H1 (cell line): ENCODE results near the gene CPA4. TPM values are rescaled to one million over a fixed set of nuclear protein-coding genes. Genes with fewer than 3 reads are reported as not detected.

Experiments
- CEBPB ChIP-seq: IDR thresholded peaks from 2 replicates; pipeline ENCODE4 v1.6.1; 2012; ENCODE audit warnings: low read depth, low read length
- JUN ChIP-seq: IDR thresholded peaks from 2 replicates; pipeline ENCODE4 v1.6.1; 2011; ENCODE audit warnings: low read depth, mild to moderate bottlenecking, improper control_type of control experiment, low read length
- MAFK ChIP-seq: IDR thresholded peaks from 2 replicates; pipeline ENCODE4 v1.6.1; 2012; ENCODE audit warnings: low read depth, mild to moderate bottlenecking, improper control_type of control experiment, low read length
- TAF1 ChIP-seq: IDR thresholded peaks from 2 replicates; pipeline ENCODE4 v1.6.1; 2011; ENCODE audit warnings: mild to moderate bottlenecking, low read depth, low read length
- polyA plus RNA-seq, 7 experiments: library from polyadenylated mRNA; depleted of rRNA in 3 of 7; stranded (reverse) in 5 of 7; unstranded in 2 of 7; fragments of >200 nt in 5 of 7; fragments of 200-250 nt in 2 of 7; gene quantifications; 1 replicate in 5 of 7; 2 replicates in 1 of 7; 4 replicates in 1 of 7; pipeline versions ENCODE4 v1.2.1 to v1.2.3, GENCODE V29; 2011 to 2013; ENCODE audit warnings: missing spikeins in 2 of 7, mixed read lengths in 2 of 7
- total RNA-seq: library from RNA; stranded (reverse); fragmentation: NEBNext Ultra II Directional; extraction: Animal tissue kit (Norgen Biotek cat#: 25700); gene quantifications from 2 replicates; pipeline ENCODE4 v1.2.1, GENCODE V29; 2021
- TF ChIP-seq, protein P1 (sequence below): IDR thresholded peaks from 2 replicates; pipeline ENCODE4 v1.6.1; 2011; ENCODE audit warnings: low read depth, mild to moderate bottlenecking, low read length; ENCODE audit not compliant: insufficient read depth
- TF ChIP-seq, protein P2 (sequence below), 3 experiments: IDR thresholded peaks; 1 replicate in 2 of 3; 2 replicates in 1 of 3; pipeline versions ENCODE4 v1.5.1 to v1.6.1; 2011; ENCODE audit warnings: low read length in 3 of 3, mild to moderate bottlenecking in 3 of 3, inconsistent platforms in 2 of 3, low read depth in 1 of 3, moderate library complexity in 1 of 3; ENCODE audit not compliant: insufficient read depth in 1 of 3; ENCODE audit errors: control extremely low read depth in 1 of 3

Gene CPA4
- total and polyA plus RNA-seq, 2 of the 8 experiments (the other 6 are each of a cell fraction or from before 2014, with no cell fraction given) = 0.03 TPM; not detected in 1

DNA sequence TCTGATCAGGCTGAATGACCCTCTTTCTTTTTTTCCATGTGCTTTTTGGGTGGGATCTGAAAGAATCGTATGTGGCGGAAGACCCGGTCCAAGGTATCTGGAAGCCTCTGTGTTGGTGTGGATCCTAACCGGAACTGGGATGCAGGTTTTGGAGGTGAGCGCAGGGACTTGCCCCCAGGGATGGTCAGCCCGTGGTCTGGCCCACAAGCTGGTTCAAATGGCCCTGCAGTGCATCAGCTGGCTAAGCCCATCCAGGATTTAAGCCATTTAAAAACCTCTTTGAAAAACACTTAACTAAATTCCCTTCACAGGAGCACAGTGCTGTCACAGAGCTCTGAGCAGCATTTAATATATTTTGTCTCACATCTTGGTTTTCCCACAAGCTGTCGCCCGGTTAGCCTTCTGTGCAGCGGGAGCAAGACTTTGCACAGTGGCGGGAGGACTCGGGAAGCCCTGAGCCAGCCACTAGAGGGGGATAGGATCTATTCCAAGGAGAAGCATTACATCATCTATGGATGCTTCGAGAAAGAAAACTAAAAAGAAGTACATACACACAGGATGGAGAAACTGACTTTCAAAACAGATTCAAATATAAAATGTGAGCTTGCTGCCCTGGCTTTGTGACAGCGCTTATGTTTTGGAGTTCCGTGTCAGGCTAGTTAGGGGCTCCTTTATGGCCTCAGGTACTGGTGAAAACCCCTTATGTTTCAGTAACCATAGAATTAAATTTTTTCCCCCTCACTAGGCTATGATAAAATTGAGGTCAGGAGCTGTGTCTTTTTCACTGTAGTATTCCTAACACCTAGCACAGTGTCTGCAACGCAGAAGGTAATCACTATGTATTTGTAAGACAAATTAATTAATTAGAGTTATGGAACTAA is 15.0 kb upstream of the CPA4 start (continued):
- TF ChIP-seq, protein P1, sequence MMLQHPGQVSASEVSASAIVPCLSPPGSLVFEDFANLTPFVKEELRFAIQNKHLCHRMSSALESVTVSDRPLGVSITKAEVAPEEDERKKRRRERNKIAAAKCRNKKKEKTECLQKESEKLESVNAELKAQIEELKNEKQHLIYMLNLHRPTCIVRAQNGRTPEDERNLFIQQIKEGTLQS = peak; percentile 58; the same call in 1 of the 2 replicates
- peak; percentile 76; the same call in 1 of the 2 replicates for TF ChIP-seq JUN
- no peak for TF ChIP-seq MAFK
- peak; percentile 83 for TF ChIP-seq CEBPB
- TF ChIP-seq TAF1 = no peak
- TF ChIP-seq, protein P2, sequence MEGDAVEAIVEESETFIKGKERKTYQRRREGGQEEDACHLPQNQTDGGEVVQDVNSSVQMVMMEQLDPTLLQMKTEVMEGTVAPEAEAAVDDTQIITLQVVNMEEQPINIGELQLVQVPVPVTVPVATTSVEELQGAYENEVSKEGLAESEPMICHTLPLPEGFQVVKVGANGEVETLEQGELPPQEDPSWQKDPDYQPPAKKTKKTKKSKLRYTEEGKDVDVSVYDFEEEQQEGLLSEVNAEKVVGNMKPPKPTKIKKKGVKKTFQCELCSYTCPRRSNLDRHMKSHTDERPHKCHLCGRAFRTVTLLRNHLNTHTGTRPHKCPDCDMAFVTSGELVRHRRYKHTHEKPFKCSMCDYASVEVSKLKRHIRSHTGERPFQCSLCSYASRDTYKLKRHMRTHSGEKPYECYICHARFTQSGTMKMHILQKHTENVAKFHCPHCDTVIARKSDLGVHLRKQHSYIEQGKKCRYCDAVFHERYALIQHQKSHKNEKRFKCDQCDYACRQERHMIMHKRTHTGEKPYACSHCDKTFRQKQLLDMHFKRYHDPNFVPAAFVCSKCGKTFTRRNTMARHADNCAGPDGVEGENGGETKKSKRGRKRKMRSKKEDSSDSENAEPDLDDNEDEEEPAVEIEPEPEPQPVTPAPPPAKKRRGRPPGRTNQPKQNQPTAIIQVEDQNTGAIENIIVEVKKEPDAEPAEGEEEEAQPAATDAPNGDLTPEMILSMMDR (IDR thresholded peaks at IDR 0.05; ENCODE audit: control extremely low read depth in 1 of 3, insufficient read depth in 1 of 3, low read depth in 1 of 3, low read length in 3 of 3) = peak; percentile 55 to 84 (median 67)
